GM19239 (cell line): Measurements from ENCODE around the gene EFCAB6.

Source experiments
- DNase-seq: peaks from one replicate; pipeline ENCODE4 v3.0.0; 2011; ENCODE audit warnings: low spot score; ENCODE audit not compliant: insufficient read length
- FAIRE-seq: peaks from 2 replicates; lab custom pipeline; 2011; peaks lifted over from hg19 to GRCh38; lab: Jason Lieb, UNC

The EFCAB6 gene

GRCh38 chr22:43812149-43812842, at the start of gene EFCAB6:
Gene EFCAB6, minus strand, starts transcription at chr22:43812305. Its CDS starts 29,987 bp downstream, at chr22:43782318.
- DNase-seq (peak; percentile 87), FAIRE-seq (peak; percentile 96)

GRCh38 chr22:43861529-43861928, 49.4 kb upstream of the EFCAB6 start:
- no peak for DNase-seq

GRCh38 chr22:43860831-43861230, 48.7 kb upstream of the EFCAB6 start:
- DNase-seq: no peak
- FAIRE-seq: no peak

More at GRCh38 chr22:43861529-43861928, 49.4 kb upstream of the EFCAB6 start:
- FAIRE-seq: no peak

GRCh38 chr22:43860126-43860525, 48.0 kb upstream of the EFCAB6 start:
- DNase-seq: no peak
- no peak for FAIRE-seq

- no peak for FAIRE-seq
These were observed 47.5 kb upstream of the EFCAB6 start for GRCh38 chr22:43859621-43860020.

GRCh38 chr22:43859176-43859575, 47.1 kb upstream of the EFCAB6 start:
- no peak for FAIRE-seq
- no peak for DNase-seq

More at GRCh38 chr22:43859621-43860020, 47.5 kb upstream of the EFCAB6 start:
- no peak for DNase-seq

GRCh38 chr22:43858156-43858895, 46.2 kb upstream of the EFCAB6 start:
- DNase-seq (no peak), FAIRE-seq (no peak)

GRCh38 chr22:43857367-43857766, 45.3 kb upstream of the EFCAB6 start:
- DNase-seq (no peak), FAIRE-seq (no peak)

GRCh38 chr22:43855431-43855830, 43.3 kb upstream of the EFCAB6 start:
- no peak for DNase-seq
- no peak for FAIRE-seq

GRCh38 chr22:43854786-43855271, 42.7 kb upstream of the EFCAB6 start:
- no peak for FAIRE-seq

GRCh38 chr22:43854121-43854785, 42.1 kb upstream of the EFCAB6 start:
- DNase-seq: no peak
- no peak for FAIRE-seq

More at GRCh38 chr22:43854786-43855271, 42.7 kb upstream of the EFCAB6 start:
- DNase-seq: no peak

GRCh38 chr22:43853328-43853931, 41.3 kb upstream of the EFCAB6 start:
- FAIRE-seq: no peak
- DNase-seq: no peak

GRCh38 chr22:43852573-43853327, 40.6 kb upstream of the EFCAB6 start:
- DNase-seq: no peak
- no peak for FAIRE-seq

- DNase-seq (no peak), FAIRE-seq (no peak)
These were observed 39.8 kb upstream of the EFCAB6 start for GRCh38 chr22:43851979-43852307.

- DNase-seq: no peak
- no peak for FAIRE-seq
These were observed 39.2 kb upstream of the EFCAB6 start for GRCh38 chr22:43851058-43851978.

- FAIRE-seq (no peak), DNase-seq (no peak)
These were observed 38.4 kb upstream of the EFCAB6 start for GRCh38 chr22:43850529-43850928.

GRCh38 chr22:43849731-43850130, 37.6 kb upstream of the EFCAB6 start:
- no peak for FAIRE-seq
- DNase-seq: no peak

- no peak for FAIRE-seq
- DNase-seq: no peak
These were observed 36.5 kb upstream of the EFCAB6 start for GRCh38 chr22:43848366-43849171.
